Endothelial cell of umbilical vein (primary cell): Measurements from ENCODE around the gene ST8SIA6. TPM values are rescaled to one million over a fixed set of nuclear protein-coding genes. Genes with fewer than 3 reads are reported as not detected.

Experiments used
- BruUV-seq: library from RNA; stranded (reverse); fragments of 400-500 nt; replicated peaks from 2 replicates; lab custom pipeline; 2021; lab: Mats Ljungman, UMichigan
- CTCF ChIA-PET: fragments of 300-600, 350-600 bp; sonication (Branson Sonifier 250); formaldehyde crosslinking; loops from one replicate; lab custom pipeline; 2021; ENCODE audit warnings: antibody characterized with exemption, inconsistent platforms; lab: Charles Lee
- POLR2A ChIA-PET: fragments of 300-600, 350-600 bp; sonication (Branson Sonifier 250); formaldehyde crosslinking; loops from one replicate; lab custom pipeline; 2021; ENCODE audit warnings: antibody characterized with exemption, inconsistent platforms; lab: Charles Lee
- DNase-seq: peaks from one replicate; pipeline ENCODE4 v3.0.0-alpha.2; 2011; ENCODE audit warnings: low read depth, low spot score
- FAIRE-seq: peaks from 2 replicates; lab custom pipeline; 2011; peaks lifted over from hg19 to GRCh38; lab: Jason Lieb, UNC
- H2AFZ ChIP-seq: 2 replicates; pipeline ENCODE4 v1.6.0; 2012; ENCODE audit warnings: low read depth, low read length, control low read depth, inconsistent platforms
- H3K27ac ChIP-seq: 2 replicates; pipeline ENCODE4 v1.5.1; 2011; ENCODE audit warnings: low read depth, mild to moderate bottlenecking, control low read depth, low read length, moderate library complexity; ENCODE audit not compliant: insufficient read depth
- H3K27me3 ChIP-seq, 2 experiments: 2 replicates each; pipeline versions ENCODE4 v1.6.0 to v1.6.1; 2011; ENCODE audit warnings: low read length in 2 of 2, mixed read lengths in 1 of 2; ENCODE audit not compliant: control insufficient read depth in 2 of 2, insufficient read depth in 2 of 2
- H3K36me3 ChIP-seq, 2 experiments: 2 replicates in 1 of 2; 3 replicates in 1 of 2; pipeline ENCODE4 v1.5.1; 2011; ENCODE audit warnings: low read length in 2 of 2, mild to moderate bottlenecking in 1 of 2, moderate library complexity in 1 of 2; ENCODE audit not compliant: control insufficient read depth in 2 of 2, insufficient read depth in 2 of 2; ENCODE audit errors: extremely low read depth in 1 of 2
- H3K4me1 ChIP-seq: 3 replicates; pipeline ENCODE4 v1.5.1; 2011; ENCODE audit warnings: mild to moderate bottlenecking, low read length; ENCODE audit not compliant: control insufficient read depth, insufficient read depth; ENCODE audit errors: extremely low read depth
- H3K4me2 ChIP-seq: 2 replicates; pipeline ENCODE4 v1.6.1; 2011; ENCODE audit warnings: low read length, control low read depth, mixed read lengths; ENCODE audit not compliant: insufficient read depth
- H3K4me3 ChIP-seq, 3 experiments: fragments of 200-600 bp in 1 of 3; sonication (generic), shearing (Covaris generic) in 1 of 3; replicated peaks in 1 of 3; 2 replicates each; pipeline ENCODE4 v1.5.1; 2011 to 2016; ENCODE audit warnings: control low read depth in 3 of 3, low read length in 3 of 3, mild to moderate bottlenecking in 2 of 3, inconsistent platforms in 1 of 3, low read depth in 1 of 3, moderate library complexity in 1 of 3; ENCODE audit not compliant: insufficient read depth in 1 of 3
- H3K79me2 ChIP-seq: 2 replicates; pipeline ENCODE4 v1.6.0; 2012; ENCODE audit warnings: low read length, inconsistent platforms; ENCODE audit not compliant: control insufficient read depth, insufficient read depth
- H3K9ac ChIP-seq: replicated peaks from 2 replicates; pipeline ENCODE3; 2011; ENCODE audit warnings: low read length, control low read depth; ENCODE audit not compliant: insufficient read depth; ENCODE audit errors: extremely low read depth
- H3K9me1 ChIP-seq: replicated peaks from 3 replicates; pipeline ENCODE4 v1.6.0; 2011; ENCODE audit warnings: mild to moderate bottlenecking, low read length; ENCODE audit not compliant: control insufficient read depth, insufficient read depth; ENCODE audit errors: extremely low read depth
- H3K9me3 ChIP-seq: replicated peaks from 2 replicates; pipeline ENCODE4 v1.5.1; 2012; ENCODE audit warnings: low read length, inconsistent platforms; ENCODE audit not compliant: control insufficient read depth, insufficient read depth
- H4K20me1 ChIP-seq: replicated peaks from 2 replicates; pipeline ENCODE3; 2011; ENCODE audit warnings: mild to moderate bottlenecking, low read length; ENCODE audit not compliant: control insufficient read depth, insufficient read depth; ENCODE audit errors: extremely low read depth
- POLR2A ChIP-seq: IDR thresholded peaks from 2 replicates; pipeline ENCODE4 v1.6.1; 2012; ENCODE audit warnings: low read depth, mild to moderate bottlenecking, control low read depth, low read length
- dilution Hi-C: fragments of 300-500 bp; cut with MboI; formaldehyde crosslinking; loops from one replicate; pipeline ENCODE4 v1.15.0; 2019; ENCODE audit warnings: low sequenced_read_pairs; ENCODE audit not compliant: extremely low pct_ligation_motif_present
- intact Hi-C: fragments of 100-400 bp; cut with micrococcal nuclease; formaldehyde crosslinking; loops from one replicate; pipeline ENCODE4 v1.10.0; 2022
- polyA plus RNA-seq, 4 experiments: library from polyadenylated mRNA; depleted of rRNA in 3 of 4; stranded (reverse) in 3 of 4; unstranded in 1 of 4; fragments of >200 nt; gene quantifications; 2 replicates each; pipeline versions ENCODE4 v1.2.1 to v1.2.3, GENCODE V29; 2011 to 2012; ENCODE audit warnings: missing spikeins in 1 of 4
- total RNA-seq: library from RNA; stranded (reverse); gene quantifications from 2 replicates; pipeline ENCODE4 v1.2.3, GENCODE V29; 2021
- TF ChIP-seq, protein P1 (sequence below), 2 donors: IDR thresholded peaks; 1 replicate in 1 of 2; 2 replicates in 1 of 2; pipeline ENCODE4 v1.5.1; 2011; ENCODE audit warnings: low read length in 2 of 2, mild to moderate bottlenecking in 2 of 2, moderate library complexity in 2 of 2, control low read depth in 1 of 2, inconsistent platforms in 1 of 2, low read depth in 1 of 2; ENCODE audit not compliant: insufficient read depth in 1 of 2; ENCODE audit errors: extremely low read depth in 1 of 2

ST8SIA6 gene
- total and polyA plus RNA-seq, 2 donors (not counting 3 experiments of a cell fraction or from before 2014, with no cell fraction given): 0.40 to 0.51 TPM

- BruUV-seq: no TSS peak
- dilution Hi-C loops: no loop called here
These were observed 20.4 kb upstream of the ST8SIA6 start for GRCh38 chr10:17474595-17475323.

More at GRCh38 chr10:17474595-17475323, 20.4 kb upstream of the ST8SIA6 start:
- intact Hi-C loops: loop anchor here (1.0 to 5.0 kb wide), 5 partner anchors 22 to 103 kb away; no protein-coding TSS in a partner anchor
- Histone ChIP-seq H3K4me2 (no peak overlapping the region), H2AFZ (peak overlapping the region; percentile 59), H4K20me1 (no peaks in the 10 kb centered on the region), H3K79me2 (no peaks in the 10 kb centered on the region), H3K27ac (no peak overlapping the region), H3K4me3 (no peak overlapping the region), H3K36me3 (no peaks in the 10 kb centered on the region), H3K9me1 (no peaks in the 10 kb centered on the region), H3K9ac (no peak overlapping the region), H3K4me1 (peaks cover 12% of the 10 kb centered on the region), H3K9me3 (no peaks in the 10 kb centered on the region), H3K27me3 (no peaks in the 10 kb centered on the region)
- no peak for TF ChIP-seq POLR2A
- TF ChIP-seq, protein P1, sequence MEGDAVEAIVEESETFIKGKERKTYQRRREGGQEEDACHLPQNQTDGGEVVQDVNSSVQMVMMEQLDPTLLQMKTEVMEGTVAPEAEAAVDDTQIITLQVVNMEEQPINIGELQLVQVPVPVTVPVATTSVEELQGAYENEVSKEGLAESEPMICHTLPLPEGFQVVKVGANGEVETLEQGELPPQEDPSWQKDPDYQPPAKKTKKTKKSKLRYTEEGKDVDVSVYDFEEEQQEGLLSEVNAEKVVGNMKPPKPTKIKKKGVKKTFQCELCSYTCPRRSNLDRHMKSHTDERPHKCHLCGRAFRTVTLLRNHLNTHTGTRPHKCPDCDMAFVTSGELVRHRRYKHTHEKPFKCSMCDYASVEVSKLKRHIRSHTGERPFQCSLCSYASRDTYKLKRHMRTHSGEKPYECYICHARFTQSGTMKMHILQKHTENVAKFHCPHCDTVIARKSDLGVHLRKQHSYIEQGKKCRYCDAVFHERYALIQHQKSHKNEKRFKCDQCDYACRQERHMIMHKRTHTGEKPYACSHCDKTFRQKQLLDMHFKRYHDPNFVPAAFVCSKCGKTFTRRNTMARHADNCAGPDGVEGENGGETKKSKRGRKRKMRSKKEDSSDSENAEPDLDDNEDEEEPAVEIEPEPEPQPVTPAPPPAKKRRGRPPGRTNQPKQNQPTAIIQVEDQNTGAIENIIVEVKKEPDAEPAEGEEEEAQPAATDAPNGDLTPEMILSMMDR (IDR thresholded peaks at IDR 0.05; ENCODE audit: extremely low read depth in 1 of 2, insufficient read depth in 1 of 2, low read depth in 1 of 2, low read length in 2 of 2): peak in 1 of 2 donors; percentile 22
- no peak for FAIRE-seq
- ChIA-PET CTCF (interaction anchor here (0.9 to 2.6 kb wide), 4 partner anchors 10 to 66 kb away, joined by 3 to 15 read pairs (median 4); no protein-coding TSS in a partner anchor), POLR2A (interaction anchor here (0.6 kb wide), 1 partner anchor 236 kb away, joined by 4 read pairs; no protein-coding TSS in a partner anchor)
- DNase-seq: peak; percentile 40
